Karpas-422 (cell line): ENCODE measurements around the gene MYZAP. TPM values are rescaled to one million over a fixed set of nuclear protein-coding genes. Genes with fewer than 3 reads are reported as not detected.

ENCODE experiments used
- DNase-seq: peaks from one replicate; pipeline ENCODE4 v3.0.0-alpha.2; 2015
- H2AFZ ChIP-seq: fragments of 200-600 bp; sonication (generic); 2 replicates; pipeline ENCODE4 v1.6.1; 2014; ENCODE audit warnings: antibody characterized with exemption, low read length, mixed read lengths
- H3K27ac ChIP-seq: fragments of 200-600 bp; sonication (generic); 2 replicates; pipeline ENCODE4 v1.5.1; 2014; ENCODE audit warnings: mild to moderate bottlenecking, low read length, moderate library complexity
- H3K27me3 ChIP-seq: fragments of 200-600 bp; sonication (generic); 2 replicates; pipeline ENCODE4 v1.6.1; 2014; ENCODE audit warnings: low read length, mixed read lengths
- H3K36me3 ChIP-seq: fragments of 200-600 bp; sonication (generic); 2 replicates; pipeline ENCODE4 v1.6.1; 2014; ENCODE audit warnings: low read length, mixed read lengths; ENCODE audit not compliant: insufficient read depth
- H3K4me1 ChIP-seq: fragments of 200-600 bp; sonication (generic); 2 replicates; pipeline ENCODE4 v1.6.1; 2014; ENCODE audit warnings: mild to moderate bottlenecking, low read length, mixed read lengths
- H3K4me2 ChIP-seq: fragments of 200-600 bp; sonication (generic); 2 replicates; pipeline ENCODE4 v1.6.1; 2014; ENCODE audit warnings: low read length, low read depth, mild to moderate bottlenecking; ENCODE audit not compliant: poor library complexity, severe bottlenecking
- H3K4me3 ChIP-seq: fragments of 200-600 bp; sonication (generic); 2 replicates; pipeline ENCODE4 v1.5.1; 2014; ENCODE audit warnings: mild to moderate bottlenecking, antibody characterized with exemption, low read length, mixed read lengths
- H3K79me2 ChIP-seq: fragments of 200-600 bp; sonication (generic); 2 replicates; pipeline ENCODE4 v1.6.1; 2014; ENCODE audit warnings: mild to moderate bottlenecking, low read length, mixed read lengths
- H3K9ac ChIP-seq: fragments of 200-600 bp; sonication (generic); 2 replicates; pipeline ENCODE4 v1.6.0; 2014; ENCODE audit warnings: low read length
- H3K9me2 ChIP-seq: fragments of 200-600 bp; sonication (generic), shearing (Covaris generic); replicated peaks from 2 replicates; pipeline ENCODE4 v1.6.0; 2014; ENCODE audit warnings: mild to moderate bottlenecking, low read length, moderate library complexity; ENCODE audit not compliant: insufficient read depth
- H3K9me3 ChIP-seq: fragments of 300-700, 200-600 bp; sonication (generic); 2 replicates; pipeline ENCODE4 v1.6.1; 2014; ENCODE audit warnings: low read length, mixed read lengths
- H4K20me1 ChIP-seq: fragments of 200-600 bp; sonication (generic); 2 replicates; pipeline ENCODE4 v1.6.1; 2014; ENCODE audit warnings: mild to moderate bottlenecking, antibody characterized with exemption, low read length, low read depth; ENCODE audit not compliant: insufficient read depth
- total RNA-seq: library from RNA; depleted of rRNA; stranded (reverse); fragments of >200 nt; shearing (Covaris generic); gene quantifications from 2 replicates; pipeline ENCODE4 v1.2.3, GENCODE V29; 2014; ENCODE audit warnings: low replicate concordance

MYZAP gene
- total RNA-seq, 1 experiment from 2014 or later: not detected

DNA sequence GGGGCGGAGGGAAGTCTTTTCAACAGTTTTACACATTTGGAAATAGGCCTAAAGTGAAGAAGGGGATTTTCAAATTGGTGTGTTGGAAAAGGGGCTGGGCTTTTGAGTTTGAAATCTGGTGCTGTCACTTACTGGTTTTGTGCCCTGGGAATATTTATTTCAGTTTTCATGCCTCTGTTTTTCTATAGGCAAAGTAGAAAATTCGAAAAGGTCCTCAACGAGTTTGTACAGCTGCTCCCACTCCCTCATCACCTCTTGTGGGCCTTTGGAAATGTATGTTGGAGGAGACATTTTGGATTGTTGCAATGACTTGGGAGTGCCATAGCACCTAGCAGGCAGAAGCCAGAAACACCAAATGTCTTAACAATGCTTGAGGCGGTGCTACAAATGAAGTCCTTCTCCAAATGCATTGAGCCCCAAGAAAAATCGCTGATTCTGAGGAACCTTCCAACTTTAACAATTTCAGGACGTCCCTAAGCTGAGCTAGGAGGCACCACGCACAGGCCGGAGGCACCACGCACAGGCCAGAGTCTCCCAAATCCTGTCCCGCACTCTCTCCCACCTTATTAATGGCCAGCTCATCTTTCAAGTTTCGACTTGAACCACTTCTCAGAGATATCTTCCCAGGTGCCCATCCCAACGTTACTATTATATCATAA is 114.2 kb downstream of the MYZAP start:
- H3K4me2 ChIP-seq: peak overlapping the region; percentile 88
- H3K9me2 ChIP-seq: no peaks in the 10 kb centered on the region; the same call in none of the 2 replicates
- H2AFZ ChIP-seq: peak overlapping the region; percentile 5
- H3K27me3 ChIP-seq: no peaks in the 10 kb centered on the region
- H3K79me2 ChIP-seq: peaks cover 43% of the 10 kb centered on the region
- peak; percentile 44 for DNase-seq
- H4K20me1 ChIP-seq: no peaks in the 10 kb centered on the region
- peaks cover 27% of the 10 kb centered on the region for H3K4me1 ChIP-seq
- H3K9me3 ChIP-seq: no peaks in the 10 kb centered on the region
- H3K9ac ChIP-seq: peak overlapping the region; percentile 89
- peaks cover 23% of the 10 kb centered on the region; the same call in 1 of the 2 replicates for H3K36me3 ChIP-seq
- no peak overlapping the region for H3K27ac ChIP-seq
- H3K4me3 ChIP-seq: peak overlapping the region; percentile 93

DNA sequence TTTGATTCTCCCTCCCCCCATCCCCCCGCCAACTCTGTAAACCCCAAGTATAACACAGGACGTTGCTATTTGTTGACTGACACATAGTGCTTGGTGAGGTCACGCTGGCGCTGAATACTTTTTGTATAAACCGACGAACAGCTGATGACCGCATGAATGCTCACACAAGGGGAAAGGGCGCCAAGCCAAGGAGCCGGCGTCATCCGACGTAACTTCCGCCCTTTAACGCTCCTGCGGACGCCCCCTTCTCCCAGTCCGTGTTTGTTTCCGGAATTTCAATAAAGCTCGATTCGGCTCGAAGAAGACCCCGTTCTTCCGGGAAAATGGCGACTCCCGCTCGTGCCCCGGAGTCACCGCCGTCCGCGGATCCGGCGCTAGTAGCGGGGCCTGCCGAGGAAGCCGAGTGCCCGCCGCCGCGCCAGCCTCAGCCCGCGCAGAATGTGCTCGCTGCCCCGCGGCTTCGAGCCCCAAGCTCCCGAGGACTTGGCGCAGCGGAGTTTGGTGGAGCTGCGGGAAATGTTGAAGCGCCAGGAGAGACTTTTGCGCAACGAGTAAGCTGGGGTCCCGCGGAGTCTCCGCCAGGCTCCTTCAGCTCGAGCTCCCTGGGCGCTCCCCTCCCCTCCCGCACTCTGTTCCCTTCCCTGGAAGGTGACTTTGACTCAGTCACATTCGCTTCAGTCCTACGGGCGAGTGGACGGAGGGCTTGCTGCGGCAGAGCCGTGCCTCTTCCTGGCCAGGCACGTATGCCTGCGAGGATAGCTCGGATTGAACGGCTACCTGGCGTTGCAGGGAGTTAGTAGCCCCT is 114.9 kb downstream of the MYZAP start, which contains the start of gene POLR2M:
POLR2M (plus strand) TSS at position 310 of the 805 bp plus-strand sequence; CDS start at position 439, 129 bp downstream.
- Histone ChIP-seq H3K9me3 (no peaks in the 10 kb centered on the region), H2AFZ (peak within 1 kb of the TSS; percentile 58), H3K27me3 (no peaks in the 10 kb centered on the region), H3K9ac (peak within 1 kb of the TSS; percentile 89), H3K4me2 (peak within 1 kb of the TSS; percentile 88), H4K20me1 (peaks cover 3% of the 10 kb centered on the region; the same call in 1 of the 2 replicates), H3K4me1 (peaks cover 27% of the 10 kb centered on the region), H3K79me2 (peaks cover 51% of the 10 kb centered on the region), H3K9me2 (no peaks in the 10 kb centered on the region; the same call in none of the 2 replicates), H3K36me3 (peaks cover 30% of the 10 kb centered on the region), H3K4me3 (peak within 1 kb of the TSS; percentile 93), H3K27ac (peak within 1 kb of the TSS; percentile 38; the same call in 1 of the 2 replicates)
- peak; percentile 99 for DNase-seq

DNA sequence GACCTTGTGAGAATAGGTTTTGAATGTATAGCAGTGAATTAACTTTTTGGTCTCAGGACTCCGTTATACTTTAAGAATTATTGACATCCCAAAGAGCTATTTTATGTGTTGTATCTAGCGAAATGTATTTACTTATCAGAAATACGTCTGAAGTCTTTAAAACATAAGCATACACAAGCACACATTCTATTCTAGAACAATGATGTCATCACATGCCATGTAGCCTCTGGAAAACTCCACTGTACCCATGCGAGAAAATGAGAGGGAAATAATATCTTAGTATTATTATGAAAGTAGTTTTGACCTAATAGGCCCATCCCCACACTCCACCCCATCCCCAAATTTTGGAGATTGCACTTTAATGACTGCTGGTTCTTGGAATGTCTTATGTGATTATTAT is 116.3 kb downstream of the MYZAP start:
- peaks cover 3% of the 10 kb centered on the region; the same call in 1 of the 2 replicates for H4K20me1 ChIP-seq
- no peak for DNase-seq
- peak overlapping the region; percentile 89 for H3K9ac ChIP-seq
- no peak overlapping the region for H2AFZ ChIP-seq
- H3K36me3 ChIP-seq: peaks cover 44% of the 10 kb centered on the region
- no peaks in the 10 kb centered on the region for H3K9me3 ChIP-seq
- H3K79me2 ChIP-seq: peaks cover 61% of the 10 kb centered on the region
- H3K9me2 ChIP-seq: no peaks in the 10 kb centered on the region; the same call in none of the 2 replicates
- H3K27me3 ChIP-seq: no peaks in the 10 kb centered on the region
- H3K4me1 ChIP-seq: peaks cover 27% of the 10 kb centered on the region
- peak overlapping the region; percentile 88 for H3K4me2 ChIP-seq
- H3K4me3 ChIP-seq: peak overlapping the region; percentile 93
- H3K27ac ChIP-seq: no peak overlapping the region

DNA sequence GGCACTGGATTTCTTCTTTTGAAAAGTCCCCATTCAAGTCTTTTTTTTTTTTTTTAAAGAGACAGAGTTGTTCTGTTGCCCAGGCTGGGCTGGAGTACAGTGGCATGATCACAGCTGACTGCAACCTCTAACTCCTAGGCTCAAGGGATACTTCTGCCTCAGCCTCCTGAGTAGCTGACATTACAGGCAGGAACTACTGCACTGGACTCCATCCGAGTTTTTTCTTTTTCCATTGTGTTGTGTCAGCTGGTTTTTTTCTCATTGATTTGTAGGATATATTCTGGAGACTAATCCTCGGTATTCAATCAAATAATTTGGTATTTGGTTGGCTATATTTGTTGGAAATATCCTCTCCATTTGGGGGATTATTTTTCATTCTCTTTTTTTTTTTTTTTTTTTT is 126.6 kb downstream of the MYZAP start:
- Histone ChIP-seq H3K27ac (no peak overlapping the region), H3K27me3 (no peaks in the 10 kb centered on the region), H3K4me3 (no peak overlapping the region), H3K9me3 (no peaks in the 10 kb centered on the region), H2AFZ (no peak overlapping the region), H3K79me2 (0 out of 2 replicates have a peak, but pooled peaks cover 4% of the 10 kb centered on the region), H3K9me2 (no peaks in the 10 kb centered on the region), H4K20me1 (peaks cover 4% of the 10 kb centered on the region; the same call in 1 of the 2 replicates), H3K4me2 (no peak overlapping the region), H3K4me1 (no peaks in the 10 kb centered on the region), H3K9ac (no peak overlapping the region), H3K36me3 (peaks cover 37% of the 10 kb centered on the region)
- no peak for DNase-seq

DNA sequence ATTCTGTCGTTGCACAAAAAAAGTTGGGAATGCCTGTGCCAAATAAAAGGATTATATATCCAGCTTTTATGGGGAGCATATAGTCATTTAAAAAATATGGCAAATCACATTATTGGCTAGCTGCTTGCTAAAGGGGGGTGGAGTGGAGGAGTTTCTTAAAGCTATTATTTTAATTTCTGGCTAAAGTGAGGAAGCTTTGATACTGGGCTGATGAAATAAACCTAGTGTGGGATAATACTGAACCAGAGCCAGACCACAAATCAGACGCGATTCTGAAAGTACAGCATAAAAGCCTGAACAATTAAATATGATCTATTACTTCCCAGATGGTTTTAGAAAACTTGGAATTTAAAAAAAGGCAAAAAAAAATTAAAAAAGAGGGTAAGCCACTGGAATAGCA is 129.2 kb downstream of the MYZAP start:
- Histone ChIP-seq H3K79me2 (no peaks in the 10 kb centered on the region), H3K9me3 (no peaks in the 10 kb centered on the region), H3K27ac (no peak overlapping the region), H3K27me3 (no peaks in the 10 kb centered on the region), H3K4me3 (no peak overlapping the region), H2AFZ (no peak overlapping the region), H4K20me1 (no peaks in the 10 kb centered on the region), H3K4me2 (no peak overlapping the region), H3K9ac (no peak overlapping the region), H3K36me3 (peaks cover 23% of the 10 kb centered on the region), H3K9me2 (no peaks in the 10 kb centered on the region), H3K4me1 (no peaks in the 10 kb centered on the region)
- DNase-seq: no peak

DNA sequence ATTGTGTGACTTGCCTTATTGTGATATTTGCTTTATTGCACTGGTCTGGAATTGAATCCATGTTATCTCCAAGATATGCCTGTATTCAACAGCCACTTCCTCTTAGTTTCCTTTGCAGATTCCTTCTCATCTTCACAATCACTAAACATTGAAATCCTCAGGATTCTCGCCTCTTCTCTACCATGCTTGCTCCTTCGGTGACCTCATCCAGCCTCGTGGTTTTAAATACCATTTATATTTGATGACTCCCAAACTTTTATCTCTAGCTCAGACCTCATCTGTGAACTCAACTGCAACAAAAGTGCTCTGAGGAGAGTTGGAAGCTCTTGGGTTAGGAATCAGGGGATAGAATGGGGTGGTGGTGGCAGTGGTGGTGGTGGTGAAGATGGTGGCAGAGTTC is 134.7 kb downstream of the MYZAP start:
- H3K9me3 ChIP-seq: no peaks in the 10 kb centered on the region
- no peaks in the 10 kb centered on the region for H3K36me3 ChIP-seq
- H3K9me2 ChIP-seq: no peaks in the 10 kb centered on the region
- H3K4me2 ChIP-seq: no peak overlapping the region
- H3K9ac ChIP-seq: no peak overlapping the region
- H3K4me1 ChIP-seq: no peaks in the 10 kb centered on the region
- DNase-seq: no peak
- no peaks in the 10 kb centered on the region for H3K27me3 ChIP-seq
- H2AFZ ChIP-seq: no peak overlapping the region
- H4K20me1 ChIP-seq: no peaks in the 10 kb centered on the region
- H3K79me2 ChIP-seq: no peaks in the 10 kb centered on the region
- no peak overlapping the region for H3K4me3 ChIP-seq
- no peak overlapping the region for H3K27ac ChIP-seq

DNA sequence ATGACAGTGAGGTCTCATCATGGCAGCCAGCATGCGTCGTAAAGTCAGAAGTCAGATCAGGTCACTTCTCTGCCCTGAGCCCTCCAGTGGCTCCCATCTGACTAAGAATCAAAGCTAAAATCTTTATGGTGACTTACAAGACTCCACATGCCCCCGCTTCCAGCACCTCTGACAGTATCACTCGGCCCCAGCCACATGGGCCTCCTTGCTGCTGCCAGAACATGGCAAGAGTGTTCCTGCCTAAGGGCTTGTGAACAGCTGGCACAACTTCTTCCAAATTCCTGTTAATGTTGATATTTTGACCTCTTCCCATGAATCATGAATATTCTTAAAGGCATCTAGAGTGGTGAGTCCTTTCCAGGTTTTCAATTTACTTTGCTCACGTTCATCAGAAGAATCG is 135.3 kb downstream of the MYZAP start:
- Histone ChIP-seq H3K9me3 (no peaks in the 10 kb centered on the region), H3K4me1 (no peaks in the 10 kb centered on the region), H3K4me3 (no peak overlapping the region), H2AFZ (no peak overlapping the region), H3K9me2 (no peaks in the 10 kb centered on the region), H3K27ac (no peak overlapping the region), H3K9ac (no peak overlapping the region), H3K36me3 (no peaks in the 10 kb centered on the region), H3K79me2 (no peaks in the 10 kb centered on the region), H3K27me3 (no peaks in the 10 kb centered on the region), H4K20me1 (no peaks in the 10 kb centered on the region), H3K4me2 (no peak overlapping the region)
- DNase-seq: no peak

DNA sequence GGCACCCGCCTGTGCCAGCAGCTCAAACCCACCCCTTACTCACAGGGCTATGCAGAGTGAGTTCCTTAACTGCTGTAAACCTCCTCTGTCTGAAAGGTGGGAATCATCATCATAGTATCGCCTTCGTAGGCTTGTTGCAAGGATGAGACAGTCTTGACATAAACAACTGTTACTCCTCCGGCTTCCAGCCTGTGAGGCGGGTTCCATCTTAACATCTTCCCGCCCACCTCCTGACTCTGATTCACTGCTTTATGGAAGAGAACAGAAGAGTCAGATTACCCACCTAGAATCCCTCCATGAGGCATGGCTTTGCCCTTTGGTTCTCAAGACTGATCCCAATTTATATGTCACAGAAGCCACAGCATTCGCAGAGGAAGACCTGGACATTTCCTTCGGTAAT is 136.7 kb downstream of the MYZAP start:
- no peak for DNase-seq
- Histone ChIP-seq H3K79me2 (no peaks in the 10 kb centered on the region), H3K9ac (no peak overlapping the region), H3K27me3 (no peaks in the 10 kb centered on the region), H3K9me2 (no peaks in the 10 kb centered on the region), H3K4me1 (no peaks in the 10 kb centered on the region), H3K9me3 (no peaks in the 10 kb centered on the region), H4K20me1 (no peaks in the 10 kb centered on the region), H3K4me2 (no peak overlapping the region), H3K36me3 (no peaks in the 10 kb centered on the region), H3K27ac (no peak overlapping the region), H2AFZ (no peak overlapping the region), H3K4me3 (no peak overlapping the region)
